NCI-H345 treated with DMSO at 0.1 percent for 48 hours (cell line): ENCODE data around the gene NINJ2.

Source experiments
- DNase-seq: peaks from one replicate; lab custom pipeline; 2025; ENCODE audit not compliant: unreplicated experiment; lab: John Stamatoyannopoulos, UW

Gene NINJ2

GRCh38 chr12:535396-535795 lies 127.8 kb downstream of the NINJ2 start:
- no peak for DNase-seq

DNA sequence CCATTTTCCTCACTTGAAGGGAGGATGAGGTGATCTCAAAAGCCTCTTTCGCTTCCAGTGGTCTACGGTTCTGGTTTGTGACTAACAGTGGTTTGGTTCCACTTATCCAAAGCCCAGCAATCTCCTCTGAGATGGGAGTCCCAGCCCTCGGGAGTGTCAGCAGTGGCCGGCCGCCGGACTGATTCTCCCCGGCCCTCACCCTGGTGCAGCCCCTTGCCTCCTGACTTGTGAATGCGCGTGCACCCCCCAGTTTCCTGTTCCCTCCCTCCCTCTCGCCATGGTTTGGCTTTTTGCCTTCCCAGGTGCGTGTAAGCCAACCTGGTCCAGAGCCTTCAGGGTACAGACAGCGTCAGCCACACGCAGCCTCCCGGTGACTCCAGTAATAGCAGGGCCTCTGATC lies 129.0 kb downstream of the NINJ2 start:
- DNase-seq, result no peak

DNA sequence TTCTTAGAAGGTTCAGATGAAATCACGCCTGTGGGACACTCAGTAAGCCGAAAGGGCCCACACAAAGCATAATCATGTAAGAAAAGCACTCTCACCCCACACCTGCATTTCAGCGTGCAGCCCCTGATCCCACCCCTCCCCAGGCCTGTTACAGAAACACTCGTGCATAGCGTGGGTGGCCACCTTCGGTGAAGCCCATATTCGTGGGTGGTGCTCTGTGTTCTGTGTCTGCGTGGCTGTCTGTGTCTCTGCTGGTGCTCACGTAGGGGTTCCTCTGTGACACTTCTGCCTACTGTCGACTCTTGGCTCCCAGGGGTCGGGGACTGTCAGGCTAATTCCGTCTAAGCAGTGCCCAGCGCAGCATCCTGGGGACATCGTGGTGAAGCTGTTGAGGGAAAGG lies 129.5 kb downstream of the NINJ2 start:
- no peak for DNase-seq

DNA sequence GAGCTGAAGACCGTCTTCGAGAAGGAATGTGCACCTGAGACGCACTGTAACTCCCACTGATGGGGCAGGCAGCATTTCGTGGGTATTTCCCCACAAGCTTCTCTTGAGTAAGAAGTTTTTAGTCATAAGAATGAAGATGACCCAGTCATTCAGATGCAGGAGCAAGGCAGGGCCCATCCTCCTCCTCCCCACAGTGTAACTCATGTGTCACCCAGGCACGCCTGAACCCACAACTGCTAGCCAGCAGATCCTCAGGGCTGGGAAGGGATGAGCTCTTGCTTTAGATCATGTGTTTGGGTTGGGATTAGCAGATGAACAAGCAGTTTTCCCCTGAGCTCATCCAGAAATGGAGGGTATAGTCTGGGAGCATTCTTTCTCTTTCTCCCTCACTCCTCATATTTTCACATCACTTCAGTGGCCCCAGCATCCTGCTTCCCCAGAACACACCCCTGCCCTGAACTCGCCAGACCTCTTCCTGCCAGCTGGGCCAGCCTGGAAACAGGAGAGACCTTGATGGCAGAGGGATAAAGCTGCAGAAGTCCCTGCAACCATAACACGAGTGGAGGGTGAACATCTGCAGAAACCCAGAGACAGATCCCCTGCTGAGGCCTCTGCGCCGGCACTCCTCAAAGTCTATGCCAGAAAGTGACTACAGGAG lies 130.2 kb downstream of the NINJ2 start:
- no peak for DNase-seq

DNA sequence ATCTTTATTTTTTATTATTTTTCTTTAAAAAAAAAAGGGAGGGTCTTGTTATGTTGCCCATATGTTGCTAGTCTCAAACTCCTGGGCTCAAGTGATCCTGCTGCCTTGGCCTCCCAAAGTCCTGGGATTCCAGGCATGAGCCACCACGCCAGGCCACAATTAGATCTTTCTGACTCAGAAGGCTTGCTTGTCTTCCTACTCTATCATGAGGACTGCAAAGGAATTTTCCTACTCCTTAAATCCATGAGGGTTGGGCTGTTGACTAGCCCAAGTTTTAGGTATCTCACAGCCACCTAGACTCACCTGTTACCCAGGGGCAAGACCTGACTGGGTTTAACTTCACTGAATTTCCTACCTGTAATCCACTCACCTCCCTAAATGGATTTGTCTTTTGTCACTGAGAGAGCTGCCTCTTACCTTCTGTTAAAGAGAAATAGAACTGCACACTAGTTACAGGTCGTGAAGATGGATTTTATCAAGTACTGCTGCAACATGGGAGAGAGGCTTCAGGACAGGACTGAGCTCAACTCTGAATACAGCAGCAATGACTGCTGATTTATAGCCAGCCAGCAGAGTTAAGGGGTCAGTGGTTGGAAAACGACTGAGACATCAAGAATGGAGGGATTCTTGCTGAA lies 131.2 kb downstream of the NINJ2 start:
- no peak for DNase-seq

DNA sequence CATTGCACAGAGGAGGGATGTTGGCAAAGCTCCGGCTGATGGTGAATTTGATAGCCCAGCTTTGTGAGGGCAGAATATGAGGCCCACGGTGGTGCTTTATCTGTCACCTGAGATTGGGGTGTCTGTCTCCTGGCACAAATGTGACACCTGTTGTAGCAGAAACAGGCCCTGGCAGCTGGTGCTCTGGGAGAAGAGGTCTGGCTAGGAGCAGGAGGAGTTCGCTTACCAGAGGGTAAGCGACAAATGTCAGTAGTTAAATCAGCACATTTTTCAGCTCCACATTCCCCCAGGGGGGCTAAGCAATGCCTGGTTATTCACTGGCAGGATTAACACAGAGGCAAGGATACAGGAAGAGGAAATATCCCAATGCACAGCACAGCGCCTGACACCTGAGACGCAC lies 132.4 kb downstream of the NINJ2 start:
- no peak for DNase-seq

GRCh38 chr12:530308-530707 lies 132.9 kb downstream of the NINJ2 start:
- DNase-seq, result no peak

DNA sequence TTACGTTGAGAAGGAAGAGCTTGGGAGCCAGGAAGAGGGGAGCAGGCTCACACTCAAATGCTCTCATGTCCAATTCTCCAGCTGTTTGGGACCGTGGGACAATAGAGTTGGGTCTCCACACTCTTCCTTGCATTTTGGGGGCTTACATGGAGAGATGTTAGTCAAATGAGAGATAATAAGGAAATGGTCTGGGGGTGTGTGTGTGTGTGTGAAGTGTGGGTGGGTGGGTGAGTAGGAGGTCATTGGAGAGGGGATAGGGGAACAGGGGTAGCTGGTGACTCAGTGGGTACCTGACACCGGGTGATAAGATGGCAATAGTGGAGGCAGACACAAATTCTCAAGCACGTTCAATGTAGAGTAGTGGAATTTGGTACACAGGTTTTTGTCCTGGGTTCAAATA lies 135.5 kb downstream of the NINJ2 start:
- DNase-seq, result no peak

DNA sequence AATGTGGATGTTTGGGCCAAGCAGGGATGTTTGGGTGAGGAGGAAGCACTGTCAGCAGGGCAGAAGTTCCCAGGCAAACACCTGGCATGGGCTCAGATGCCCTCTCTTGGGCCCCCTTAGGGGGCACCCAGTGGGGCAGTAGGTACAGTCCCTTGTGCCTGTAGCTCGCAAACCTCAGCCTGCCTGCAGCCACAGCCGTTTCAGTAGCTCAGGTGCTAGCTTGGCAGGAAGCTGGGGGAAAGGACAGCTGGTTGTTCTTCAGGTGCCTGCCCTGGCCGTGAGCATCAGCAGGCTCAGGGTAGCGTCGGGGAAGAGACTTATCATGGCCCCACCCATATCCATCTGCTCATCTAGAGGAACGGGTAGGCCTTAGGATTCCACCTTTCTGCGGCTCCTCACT lies 136.0 kb downstream of the NINJ2 start:
- no peak for DNase-seq

DNA sequence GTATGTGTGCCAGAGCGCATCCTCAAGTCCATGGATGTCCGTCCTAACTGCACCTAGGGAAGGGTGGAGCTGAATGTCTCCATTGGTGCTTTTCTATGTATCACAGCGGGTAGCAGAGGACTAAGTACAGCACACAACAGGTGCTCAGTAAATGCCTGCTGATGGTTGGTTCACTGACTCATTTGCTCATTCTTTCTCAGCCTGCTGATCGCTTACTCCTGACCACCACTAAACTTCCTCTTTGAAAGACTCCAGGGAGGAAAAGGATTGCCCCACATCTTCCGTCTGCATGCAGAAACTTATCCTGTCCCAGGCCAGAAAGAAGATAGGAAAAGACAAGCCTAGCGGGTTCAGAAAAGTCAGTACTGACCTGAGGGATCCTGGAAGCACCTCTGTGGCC lies 137.2 kb downstream of the NINJ2 start:
- DNase-seq, result no peak

DNA sequence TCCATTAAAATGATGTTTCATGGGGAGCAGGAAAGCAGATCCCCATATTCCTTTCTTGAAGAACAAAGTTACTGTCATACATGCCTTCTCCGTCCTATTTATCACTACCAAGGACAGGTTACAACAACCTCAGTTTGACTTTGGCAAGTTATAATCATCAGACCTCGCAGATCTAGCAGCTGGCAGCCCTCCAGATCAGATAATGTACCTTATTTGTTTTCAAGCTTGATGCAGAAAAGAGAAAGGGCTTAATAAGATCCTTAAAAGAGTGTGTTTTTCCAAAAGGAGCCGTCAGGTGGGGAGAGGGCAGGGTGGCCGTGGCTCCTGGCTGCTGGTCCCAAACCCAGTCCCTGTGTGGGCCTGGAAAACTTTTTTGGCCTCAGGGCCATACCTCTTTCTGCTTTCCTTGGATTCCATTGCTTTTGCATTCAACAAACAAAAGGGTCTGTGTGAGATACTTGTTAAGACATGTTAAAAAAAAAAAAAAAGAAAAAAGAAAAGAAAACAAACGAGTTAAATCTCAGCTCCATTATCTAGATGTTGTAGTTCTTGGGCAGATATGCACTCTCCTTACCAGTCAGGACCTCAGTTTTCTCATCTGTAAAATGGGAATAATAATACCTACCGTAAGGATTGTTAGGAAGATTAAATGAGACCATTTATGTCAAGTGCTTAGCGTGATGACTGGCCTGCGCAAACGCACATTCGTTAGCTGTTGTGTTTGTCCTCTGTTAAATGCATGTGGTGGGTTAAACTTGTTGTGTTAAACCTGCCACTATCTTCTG lies 138.9 kb downstream of the NINJ2 start:
- no peak for DNase-seq

GRCh38 chr12:522692-523378 lies 140.4 kb downstream of the NINJ2 start:
- DNase-seq, result no peak

- DNase-seq, result no peak
Measured at GRCh38 chr12:520119-520518, 143.1 kb downstream of the NINJ2 start.

DNA sequence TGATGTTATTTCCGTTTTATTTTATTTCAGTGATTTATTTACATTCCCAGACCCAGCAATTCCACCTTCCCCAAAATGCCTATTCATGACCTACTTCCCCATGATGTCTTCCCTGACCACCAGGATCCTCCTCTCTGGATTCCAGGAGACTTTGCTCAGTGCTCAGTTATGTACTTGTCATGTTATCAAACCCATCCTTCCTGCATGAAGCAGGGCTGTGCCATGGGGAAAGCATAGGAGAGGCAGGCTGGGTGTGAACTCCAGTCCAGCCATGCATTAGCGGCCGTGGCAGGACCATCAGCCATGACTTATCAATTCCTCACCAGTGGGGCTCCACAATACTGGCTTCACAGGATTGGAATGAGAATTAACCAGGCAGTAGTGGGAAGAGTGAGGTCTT lies 145.7 kb downstream of the NINJ2 start:
- no peak for DNase-seq
